ENCODE data around the gene CCDC187. TPM values are rescaled to one million over a fixed set of nuclear protein-coding genes. Genes with fewer than 3 reads are reported as not detected.

Gene CCDC187
- total and polyA plus RNA-seq, 2 of the 13 experiments (the other 11 are each of a cell fraction or from before 2014, with no cell fraction given), result 0.03 to 0.13 TPM

DNA sequence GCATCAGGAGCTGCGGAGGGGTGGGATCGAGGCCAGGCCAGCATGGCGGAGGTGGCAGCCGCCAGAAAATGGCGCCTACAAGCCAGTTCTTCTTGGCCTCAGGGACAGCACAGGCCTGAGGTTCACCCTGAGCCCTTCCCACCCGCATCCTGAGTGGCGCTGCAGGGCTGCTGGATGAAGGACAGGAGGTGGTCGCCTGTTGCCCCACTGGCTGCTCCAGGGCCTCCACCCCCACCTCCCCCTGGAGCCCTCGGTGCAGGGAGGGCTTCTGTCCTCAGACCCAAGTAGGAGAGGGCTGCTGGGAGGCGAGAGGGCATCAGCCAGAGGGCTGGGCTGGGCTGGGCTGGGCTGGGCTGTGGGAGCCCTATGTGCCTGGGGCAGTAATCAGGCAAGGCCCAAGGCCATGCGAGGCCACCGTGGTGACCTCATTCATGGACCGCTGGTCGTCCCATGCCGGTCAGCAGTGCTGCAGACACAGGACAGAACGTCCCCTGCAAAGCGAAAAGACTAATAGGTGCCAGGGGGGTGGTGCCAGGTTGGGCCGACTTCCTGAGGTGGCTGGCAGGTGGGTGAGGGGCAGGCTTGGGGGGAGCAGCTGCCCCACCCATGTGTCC, 37.3 kb upstream of the CCDC187 start:
- FAIRE-seq, result no peak
- TF ChIP-seq, protein P1, sequence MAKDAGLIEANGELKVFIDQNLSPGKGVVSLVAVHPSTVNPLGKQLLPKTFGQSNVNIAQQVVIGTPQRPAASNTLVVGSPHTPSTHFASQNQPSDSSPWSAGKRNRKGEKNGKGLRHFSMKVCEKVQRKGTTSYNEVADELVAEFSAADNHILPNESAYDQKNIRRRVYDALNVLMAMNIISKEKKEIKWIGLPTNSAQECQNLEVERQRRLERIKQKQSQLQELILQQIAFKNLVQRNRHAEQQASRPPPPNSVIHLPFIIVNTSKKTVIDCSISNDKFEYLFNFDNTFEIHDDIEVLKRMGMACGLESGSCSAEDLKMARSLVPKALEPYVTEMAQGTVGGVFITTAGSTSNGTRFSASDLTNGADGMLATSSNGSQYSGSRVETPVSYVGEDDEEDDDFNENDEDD (CRISPR knock-in tag; IDR thresholded peaks at IDR 0.05; ENCODE audit: borderline replicate concordance), result no peak
- TF ChIP-seq, protein P2, sequence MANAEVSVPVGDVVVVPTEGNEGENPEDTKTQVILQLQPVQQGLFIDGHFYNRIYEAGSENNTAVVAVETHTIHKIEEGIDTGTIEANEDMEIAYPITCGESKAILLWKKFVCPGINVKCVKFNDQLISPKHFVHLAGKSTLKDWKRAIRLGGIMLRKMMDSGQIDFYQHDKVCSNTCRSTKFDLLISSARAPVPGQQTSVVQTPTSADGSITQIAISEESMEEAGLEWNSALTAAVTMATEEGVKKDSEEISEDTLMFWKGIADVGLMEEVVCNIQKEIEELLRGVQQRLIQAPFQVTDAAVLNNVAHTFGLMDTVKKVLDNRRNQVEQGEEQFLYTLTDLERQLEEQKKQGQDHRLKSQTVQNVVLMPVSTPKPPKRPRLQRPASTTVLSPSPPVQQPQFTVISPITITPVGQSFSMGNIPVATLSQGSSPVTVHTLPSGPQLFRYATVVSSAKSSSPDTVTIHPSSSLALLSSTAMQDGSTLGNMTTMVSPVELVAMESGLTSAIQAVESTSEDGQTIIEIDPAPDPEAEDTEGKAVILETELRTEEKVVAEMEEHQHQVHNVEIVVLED (CRISPR knock-in tag; IDR thresholded peaks at IDR 0.05; ENCODE audit: borderline replicate concordance), result no peak
- TF ChIP-seq YY1 (IDR thresholded peaks at IDR 0.05; ENCODE audit: insufficient read depth, insufficient replicate concordance, low read depth, low read length) (peak; percentile 11), NR2F6 (IDR thresholded peaks at IDR 0.05) (no peak), NR2F6 (CRISPR knock-in tag; IDR thresholded peaks at IDR 0.05) (peak; percentile 36; the same call in 1 of the 2 replicates), KAT8 (CRISPR knock-in tag; IDR thresholded peaks at IDR 0.05) (no peak), HOXA7 (CRISPR knock-in tag; IDR thresholded peaks at IDR 0.05) (no peak), LCORL (IDR thresholded peaks at IDR 0.05) (no peak), LCORL (CRISPR knock-in tag; IDR thresholded peaks at IDR 0.05) (no peak), SATB2 (CRISPR knock-in tag; IDR thresholded peaks at IDR 0.05) (no peak), ATRX (CRISPR knock-in tag; IDR thresholded peaks at IDR 0.05; ENCODE audit: borderline replicate concordance) (no peak), ZC3H13 (CRISPR knock-in tag; IDR thresholded peaks at IDR 0.05) (no peak), RXRA (CRISPR knock-in tag; IDR thresholded peaks at IDR 0.05) (0 out of 2 replicates have a peak, but pooled peaks have one; percentile 9), ZFX (CRISPR knock-in tag; IDR thresholded peaks at IDR 0.05; ENCODE audit: low read depth) (peak; percentile 45)
- TF ChIP-seq, protein P3, sequence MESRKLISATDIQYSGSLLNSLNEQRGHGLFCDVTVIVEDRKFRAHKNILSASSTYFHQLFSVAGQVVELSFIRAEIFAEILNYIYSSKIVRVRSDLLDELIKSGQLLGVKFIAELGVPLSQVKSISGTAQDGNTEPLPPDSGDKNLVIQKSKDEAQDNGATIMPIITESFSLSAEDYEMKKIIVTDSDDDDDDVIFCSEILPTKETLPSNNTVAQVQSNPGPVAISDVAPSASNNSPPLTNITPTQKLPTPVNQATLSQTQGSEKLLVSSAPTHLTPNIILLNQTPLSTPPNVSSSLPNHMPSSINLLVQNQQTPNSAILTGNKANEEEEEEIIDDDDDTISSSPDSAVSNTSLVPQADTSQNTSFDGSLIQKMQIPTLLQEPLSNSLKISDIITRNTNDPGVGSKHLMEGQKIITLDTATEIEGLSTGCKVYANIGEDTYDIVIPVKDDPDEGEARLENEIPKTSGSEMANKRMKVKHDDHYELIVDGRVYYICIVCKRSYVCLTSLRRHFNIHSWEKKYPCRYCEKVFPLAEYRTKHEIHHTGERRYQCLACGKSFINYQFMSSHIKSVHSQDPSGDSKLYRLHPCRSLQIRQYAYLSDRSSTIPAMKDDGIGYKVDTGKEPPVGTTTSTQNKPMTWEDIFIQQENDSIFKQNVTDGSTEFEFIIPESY (CRISPR knock-in tag; IDR thresholded peaks at IDR 0.05), result peak; percentile 99
- TF ChIP-seq, protein P4, sequence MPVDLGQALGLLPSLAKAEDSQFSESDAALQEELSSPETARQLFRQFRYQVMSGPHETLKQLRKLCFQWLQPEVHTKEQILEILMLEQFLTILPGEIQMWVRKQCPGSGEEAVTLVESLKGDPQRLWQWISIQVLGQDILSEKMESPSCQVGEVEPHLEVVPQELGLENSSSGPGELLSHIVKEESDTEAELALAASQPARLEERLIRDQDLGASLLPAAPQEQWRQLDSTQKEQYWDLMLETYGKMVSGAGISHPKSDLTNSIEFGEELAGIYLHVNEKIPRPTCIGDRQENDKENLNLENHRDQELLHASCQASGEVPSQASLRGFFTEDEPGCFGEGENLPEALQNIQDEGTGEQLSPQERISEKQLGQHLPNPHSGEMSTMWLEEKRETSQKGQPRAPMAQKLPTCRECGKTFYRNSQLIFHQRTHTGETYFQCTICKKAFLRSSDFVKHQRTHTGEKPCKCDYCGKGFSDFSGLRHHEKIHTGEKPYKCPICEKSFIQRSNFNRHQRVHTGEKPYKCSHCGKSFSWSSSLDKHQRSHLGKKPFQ (CRISPR knock-in tag; IDR thresholded peaks at IDR 0.05; ENCODE audit: insufficient replicate concordance), result no peak
- TF ChIP-seq, protein P5, sequence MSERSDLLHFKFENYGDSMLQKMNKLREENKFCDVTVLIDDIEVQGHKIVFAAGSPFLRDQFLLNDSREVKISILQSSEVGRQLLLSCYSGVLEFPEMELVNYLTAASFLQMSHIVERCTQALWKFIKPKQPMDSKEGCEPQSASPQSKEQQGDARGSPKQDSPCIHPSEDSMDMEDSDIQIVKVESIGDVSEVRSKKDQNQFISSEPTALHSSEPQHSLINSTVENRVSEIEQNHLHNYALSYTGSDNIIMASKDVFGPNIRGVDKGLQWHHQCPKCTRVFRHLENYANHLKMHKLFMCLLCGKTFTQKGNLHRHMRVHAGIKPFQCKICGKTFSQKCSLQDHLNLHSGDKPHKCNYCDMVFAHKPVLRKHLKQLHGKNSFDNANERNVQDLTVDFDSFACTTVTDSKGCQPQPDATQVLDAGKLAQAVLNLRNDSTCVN (CRISPR knock-in tag; IDR thresholded peaks at IDR 0.05; ENCODE audit: borderline replicate concordance), result no peak

More for the DNA sequence above, 37.3 kb upstream of the CCDC187 start:
- H3K4me1 ChIP-seq (ENCODE audit: insufficient read depth, low read length), result peaks cover 55% of the 10 kb centered on the region
- no peaks in the 10 kb centered on the region for H3K36me3 ChIP-seq (replicated peaks in 1 of 2; ENCODE audit: control insufficient read depth in 1 of 2, insufficient read depth in 2 of 2, low read length in 2 of 2)
- no peaks in the 10 kb centered on the region for H4K20me1 ChIP-seq (ENCODE audit: insufficient read depth, low read length)
- peaks cover 1 to 11% of the 10 kb centered on the region in 2 experiments; a peak in 2 of 5 replicates for H3K27me3 ChIP-seq (ENCODE audit: control insufficient read depth in 1 of 2, insufficient read depth in 2 of 2, low read length in 2 of 2)
- H3K9ac ChIP-seq (ENCODE audit: insufficient read depth, low read depth, low read length), result no peak overlapping the region
- 0 out of 2 replicates have a peak overlapping the region, but pooled peaks have one; percentile 7 for H3K4me2 ChIP-seq (ENCODE audit: low read depth, low read length)
- H3K27ac ChIP-seq (ENCODE audit: extremely low read length, insufficient read depth, low read length), result no peak overlapping the region
- H3K4me3 ChIP-seq (replicated peaks in 1 of 3; ENCODE audit: insufficient read depth in 1 of 3, low read depth in 2 of 3, low read length in 3 of 3), result no peak overlapping the region
- no peaks in the 10 kb centered on the region for H3K79me2 ChIP-seq (ENCODE audit: insufficient read depth, low read length)
- intact Hi-C loops (cut with micrococcal nuclease; ENCODE audit: unreplicated experiment) (no loop called here), in situ Hi-C loops (cut with HindIII; ENCODE audit: extremely low pct_ligation_motif_present, low pct_unique_long_range_greater_than_20kb) (loop anchor here (25.0 kb wide), 1 partner anchor 296 kb away; no protein-coding TSS in a partner anchor)
- no peaks in the 10 kb centered on the region for H3K9me3 ChIP-seq (ENCODE audit: low read length)
- ATAC-seq (peak; percentile 17; the same call in 2 of the 3 replicates), DNase-seq (ENCODE audit: low spot score) (no peak)
- WGBS (ENCODE audit: low lambda C conversion rate), result 75% methylated on average over 4 of the region's 18 CpGs
- ChIA-PET POLR2A (interaction anchor here (2.3 kb wide), 1 partner anchor 22 kb away, joined by 8 read pairs; no protein-coding TSS in a partner anchor), CTCF (ENCODE audit: low intra/inter-chr PET ratio, low total read pairs) (no interaction called here)
- BruUV-seq (replicated peaks), result no TSS peak
- no peak overlapping the region for H2AFZ ChIP-seq (ENCODE audit: low read length)
